ENCODE data around the gene STRIP2. TPM values are rescaled to one million over a fixed set of nuclear protein-coding genes. Genes with fewer than 3 reads are reported as not detected.
"Not testable (repeated sequence)": the region's sequence is repeated elsewhere in the genome, so short reads cannot be mapped to it uniquely, and the experiment has no call there.

STRIP2 gene
- polyA plus RNA-seq, 3 donors: 0.11 to 0.20 (median 0.16) TPM

DNA sequence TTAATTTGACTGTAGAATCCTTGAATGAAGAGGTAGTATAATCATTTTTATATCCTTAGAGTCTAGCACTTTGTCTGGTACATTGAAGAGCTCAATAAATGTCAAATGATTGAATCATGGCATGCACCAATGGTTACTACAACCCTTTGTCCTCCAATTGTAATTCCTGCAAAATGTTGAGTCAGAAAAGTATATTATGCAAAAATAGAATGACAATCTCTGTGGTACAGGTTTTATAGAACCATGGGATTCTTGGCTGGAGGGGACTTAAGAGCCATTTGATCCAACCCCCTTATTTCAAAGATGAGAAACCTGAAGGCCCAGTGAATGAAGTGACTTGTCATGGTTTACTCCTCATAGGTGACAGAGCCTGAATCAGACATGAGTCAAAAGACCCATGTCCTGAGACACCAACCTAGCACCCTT lies 37.2 kb downstream of the STRIP2 start:
- H3K27ac ChIP-seq (ENCODE audit: low read depth, low read length): no peak overlapping the region

- 90 to 94% (median 92%) methylated on average over 16 to 24 of the region's 27 CpGs for WGBS, 3 donors
- H3K27ac ChIP-seq (ENCODE audit: low read depth, low read length): not testable (repeated sequence)
Measured at GRCh38 chr7:129475931-129476330, 41.7 kb downstream of the STRIP2 start.

DNA sequence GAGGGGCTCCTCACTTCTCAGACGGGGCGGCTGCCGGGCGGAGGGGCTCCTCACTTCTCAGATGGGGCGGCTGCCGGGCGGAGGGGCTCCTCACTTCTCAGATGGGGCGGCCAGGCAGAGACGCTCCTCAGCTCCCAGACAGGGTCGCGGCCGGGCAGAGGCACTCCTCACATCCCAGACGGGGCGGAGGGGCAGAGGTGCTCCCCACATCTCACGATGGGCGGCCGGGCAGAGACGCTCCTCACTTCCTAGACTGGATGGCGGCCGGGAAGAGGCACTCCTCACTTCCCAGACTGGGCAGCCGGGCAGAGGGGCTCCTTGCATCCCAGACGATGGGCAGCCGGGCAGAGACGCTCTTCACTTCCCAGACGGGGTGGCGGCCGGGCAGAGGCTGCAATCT lies 42.2 kb downstream of the STRIP2 start:
- WGBS, 3 donors: 94 to 98% (median 98%) methylated on average over 17 to 23 of the region's 27 CpGs
- H3K27ac ChIP-seq (ENCODE audit: low read depth, low read length): not testable (repeated sequence)

DNA sequence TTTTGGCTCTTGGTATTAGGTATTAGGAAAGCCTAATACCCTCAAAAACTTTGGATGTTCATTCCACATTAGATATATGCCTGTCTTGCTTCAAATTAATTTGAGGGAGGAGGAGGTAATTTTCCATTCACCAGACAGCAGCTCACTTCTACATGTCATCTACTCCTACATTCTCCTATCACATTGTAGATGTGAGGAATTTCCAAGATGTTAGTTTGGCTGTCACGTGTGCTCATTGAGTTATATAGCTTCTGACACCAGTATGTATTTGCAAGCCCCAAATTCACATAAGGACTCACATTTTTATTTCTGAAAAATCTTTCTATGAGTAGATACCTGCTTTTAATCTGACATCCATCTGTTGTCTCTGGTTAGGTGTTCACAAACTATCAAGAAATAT lies 45.6 kb downstream of the STRIP2 start:
- 72 to 84% (median 82%) methylated on average over 1 of the region's 1 CpG for WGBS, 3 donors

DNA sequence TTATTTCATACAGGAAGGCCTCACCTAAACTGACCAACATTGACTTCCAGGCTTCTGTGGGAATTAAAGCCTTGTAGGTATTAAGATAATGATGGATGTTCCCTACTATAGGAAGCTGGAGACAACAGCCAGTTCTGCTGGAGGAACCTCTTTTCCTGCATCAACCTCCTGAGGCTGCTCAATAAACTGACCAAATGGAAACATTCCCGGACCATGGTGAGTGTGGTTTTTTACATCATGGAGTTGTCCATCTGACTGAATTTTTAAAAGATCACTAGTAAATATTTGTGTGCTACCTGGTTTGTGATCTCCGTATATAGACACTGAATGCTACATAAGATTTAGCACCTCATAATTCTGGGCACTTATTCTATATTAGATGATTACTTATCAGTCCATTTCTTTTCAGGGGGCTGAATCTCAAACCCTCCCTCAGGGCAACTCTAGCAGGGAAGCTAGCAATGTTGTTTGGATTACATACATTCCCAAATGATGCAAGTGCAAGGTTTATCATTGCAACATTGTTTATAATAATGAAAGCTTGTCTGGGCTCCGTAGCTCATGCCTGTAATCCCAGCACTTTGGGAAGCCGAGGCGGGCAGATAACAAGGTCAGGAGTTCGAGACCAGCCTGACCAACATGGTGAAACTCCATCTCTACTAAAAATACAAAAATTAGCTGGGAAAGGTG lies 46.6 kb downstream of the STRIP2 start:
- WGBS, 3 donors: 88 to 95% (median 91%) methylated on average over 6 of the region's 6 CpGs
- H3K27ac ChIP-seq (ENCODE audit: low read depth, low read length): no peak overlapping the region

More for the DNA sequence above, 45.6 kb downstream of the STRIP2 start:
- no peak overlapping the region for H3K27ac ChIP-seq (ENCODE audit: low read depth, low read length)

- H3K27ac ChIP-seq (ENCODE audit: low read depth, low read length): not testable (repeated sequence)
- 93 to 97% (median 96%) methylated on average over 6 of the region's 6 CpGs for WGBS, 3 donors
Measured at GRCh38 chr7:129481376-129481775, 47.1 kb downstream of the STRIP2 start.

- 92 to 95% (median 94%) methylated on average over 8 of the region's 8 CpGs for WGBS, 3 donors
- H3K27ac ChIP-seq (ENCODE audit: low read depth, low read length): no peak overlapping the region
Measured at GRCh38 chr7:129482781-129483180, 48.5 kb downstream of the STRIP2 start.

GRCh38 chr7:129489491-129489890 lies 55.3 kb downstream of the STRIP2 start:
- no peak overlapping the region for H3K27ac ChIP-seq (ENCODE audit: low read depth, low read length)
- 76 to 83% (median 79%) methylated on average over 3 of the region's 3 CpGs for WGBS, 3 donors

GRCh38 chr7:129492391-129492790 lies 58.2 kb downstream of the STRIP2 start:
- WGBS, 3 donors: 77 to 91% (median 89%) methylated on average over 2 of the region's 2 CpGs
- no peak overlapping the region for H3K27ac ChIP-seq (ENCODE audit: low read depth, low read length)

DNA sequence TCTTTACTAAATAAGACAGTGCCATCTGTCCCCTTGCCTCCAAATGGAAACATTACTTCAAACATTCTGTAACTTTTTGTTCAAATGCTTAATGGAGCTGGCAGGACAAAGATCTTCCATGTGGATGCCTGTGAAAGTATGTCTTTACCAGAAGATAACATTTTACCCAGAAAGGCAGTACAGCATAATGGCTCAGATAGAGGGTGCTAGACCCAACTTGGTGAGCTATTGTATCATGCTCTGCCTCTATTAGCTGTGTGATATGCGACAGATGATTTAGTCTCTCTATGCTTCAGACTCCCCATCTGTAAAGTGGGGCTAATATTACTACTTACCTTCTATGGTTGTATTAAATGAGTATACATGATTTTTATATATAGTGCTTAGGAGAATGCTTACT lies 59.3 kb downstream of the STRIP2 start:
- WGBS, 3 donors: 86 to 93% (median 91%) methylated on average over 1 of the region's 1 CpG
- H3K27ac ChIP-seq (ENCODE audit: low read depth, low read length): no peak overlapping the region

DNA sequence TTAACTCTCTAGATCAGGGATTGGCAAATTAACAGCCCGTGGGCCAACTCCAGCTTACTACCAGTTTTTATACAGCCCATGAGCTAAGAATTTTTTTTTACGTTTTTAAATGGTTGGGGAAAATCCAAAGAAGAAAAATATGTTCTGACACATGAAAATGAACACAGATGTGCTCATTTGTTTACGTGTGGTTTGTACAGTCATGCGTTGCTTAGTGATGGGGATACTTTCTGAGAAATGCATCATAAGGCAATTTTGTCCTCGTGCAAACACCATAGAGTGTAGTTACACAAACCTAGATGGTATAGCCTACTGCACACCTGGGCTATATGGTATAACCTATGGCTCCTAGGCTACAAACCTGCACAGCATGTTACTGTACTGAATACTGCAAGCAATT lies 59.8 kb downstream of the STRIP2 start:
- WGBS, 3 donors: 65 to 74% (median 73%) methylated on average over 5 of the region's 5 CpGs
- H3K27ac ChIP-seq (ENCODE audit: low read depth, low read length): no peak overlapping the region

DNA sequence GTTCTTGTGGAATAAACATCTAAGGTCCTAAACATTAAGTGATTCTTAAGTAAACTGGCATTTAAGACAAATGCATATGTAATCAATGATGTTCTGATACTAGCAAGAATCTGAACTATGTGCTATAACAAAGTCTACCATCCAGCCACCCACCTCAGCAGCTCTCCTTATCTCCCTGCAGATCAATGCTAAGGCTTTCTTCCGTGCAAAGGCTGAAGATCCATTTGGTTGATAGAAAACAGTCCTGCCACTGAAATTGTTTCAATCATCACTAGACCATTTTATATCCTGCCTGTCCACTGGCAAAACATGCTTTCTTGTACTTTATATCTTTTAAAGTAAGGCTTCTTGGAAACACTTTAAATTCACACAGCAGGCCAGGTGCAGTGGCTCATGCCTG lies 61.8 kb downstream of the STRIP2 start:
- no peak overlapping the region for H3K27ac ChIP-seq (ENCODE audit: low read depth, low read length)
- 71 to 81% (median 78%) methylated on average over 1 of the region's 1 CpG for WGBS, 3 donors

GRCh38 chr7:129496653-129497052 lies 62.4 kb downstream of the STRIP2 start:
- WGBS, 3 donors: 73 to 81% (median 74%) methylated on average over 7 of the region's 7 CpGs
- H3K27ac ChIP-seq (ENCODE audit: low read depth, low read length): no peak overlapping the region

- 90 to 96% (median 91%) methylated on average over 4 of the region's 4 CpGs for WGBS, 3 donors
Measured at GRCh38 chr7:129497156-129497555, 62.9 kb downstream of the STRIP2 start.

GRCh38 chr7:129498021-129498420 lies 63.8 kb downstream of the STRIP2 start:
- no peak overlapping the region for H3K27ac ChIP-seq (ENCODE audit: low read depth, low read length)
- 91 to 100% (median 97%) methylated on average over 1 of the region's 1 CpG for WGBS, 3 donors

More at GRCh38 chr7:129497156-129497555, 62.9 kb downstream of the STRIP2 start:
- no peak overlapping the region for H3K27ac ChIP-seq (ENCODE audit: low read depth, low read length)

DNA sequence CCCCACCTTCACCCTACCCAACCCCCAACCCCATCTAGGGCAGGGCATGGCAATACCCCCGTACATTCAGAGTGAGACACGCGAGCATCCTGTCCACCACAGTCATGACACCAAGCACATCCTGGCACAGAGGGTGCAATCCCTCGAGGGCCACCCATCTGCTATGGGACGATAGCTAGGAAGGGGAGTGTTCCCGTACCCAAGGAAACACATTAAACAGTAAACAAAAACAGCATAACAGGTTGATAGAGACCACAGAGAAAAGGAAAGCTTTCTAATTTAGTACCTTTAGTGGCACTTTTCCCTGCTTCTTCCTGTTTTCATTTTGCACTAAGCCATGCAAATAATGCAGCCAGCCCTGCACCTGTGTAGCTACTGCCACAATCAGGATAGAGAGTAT lies 65.8 kb downstream of the STRIP2 start:
- WGBS, 3 donors: 72 to 88% (median 81%) methylated on average over 6 of the region's 6 CpGs
- no peak overlapping the region for H3K27ac ChIP-seq (ENCODE audit: low read depth, low read length)

- H3K27ac ChIP-seq (ENCODE audit: low read depth, low read length): no peak within 1 kb of the TSS
- WGBS, 3 donors: 5 to 7% (median 6%) methylated on average over 65 to 83 of the region's 89 CpGs
Measured at GRCh38 chr7:129501760-129502707, 67.8 kb downstream of the STRIP2 start, which contains the start of gene SMKR1. TSS of gene SMKR1 (plus strand) at chr7:129502531. CDS start at chr7:129502825, 294 bp downstream.

DNA sequence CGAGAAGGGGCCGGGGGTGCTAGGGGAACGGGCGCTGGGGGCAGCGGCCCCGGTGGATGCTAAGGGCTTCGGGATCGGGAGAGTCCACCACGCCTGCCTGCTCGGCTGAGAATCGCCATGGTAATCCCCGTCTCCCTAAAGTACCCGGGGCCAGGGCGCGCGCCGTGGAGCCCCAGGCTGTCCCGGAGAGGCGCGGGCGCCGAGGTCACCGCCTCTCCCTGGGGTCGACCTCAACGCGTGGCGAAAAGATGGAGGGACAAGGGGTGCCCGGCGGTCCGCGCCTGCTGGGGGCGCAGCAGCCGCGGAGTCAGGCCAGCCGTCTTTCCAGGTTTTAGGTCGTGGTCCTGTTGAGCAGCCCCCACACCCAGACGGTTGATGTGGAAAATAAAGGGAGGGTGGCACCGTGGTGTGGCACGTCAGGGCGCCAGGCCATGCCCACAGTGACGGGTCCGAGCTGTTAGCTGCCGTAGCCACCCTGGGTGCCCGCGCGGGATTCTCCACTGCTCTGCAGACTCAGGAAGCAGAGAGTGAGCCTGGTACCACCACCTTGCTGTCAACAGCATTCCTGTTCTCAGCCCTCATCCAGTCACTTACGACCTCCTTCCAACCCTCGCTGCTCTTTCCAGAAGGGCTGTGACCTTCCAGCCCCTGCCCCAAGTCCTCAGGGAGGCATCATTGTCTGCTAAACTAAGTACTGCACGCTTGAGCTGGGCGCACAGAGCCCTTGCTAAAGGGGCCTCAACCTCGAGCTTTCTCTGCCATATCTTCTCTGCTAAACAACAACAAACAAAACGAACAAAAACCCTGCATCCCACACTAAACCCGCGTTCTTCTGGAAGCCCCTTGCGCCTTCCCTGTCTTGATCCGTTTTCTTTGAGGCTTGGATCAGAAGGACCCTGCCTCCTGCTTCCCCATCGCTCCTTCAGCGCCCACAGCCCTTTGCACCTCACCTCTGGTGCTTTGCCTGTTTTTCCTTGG lies 68.8 kb downstream of the STRIP2 start:
- no peak overlapping the region for H3K27ac ChIP-seq (ENCODE audit: low read depth, low read length)

More for the DNA sequence above, 68.8 kb downstream of the STRIP2 start:
- 13 to 16% (median 15%) methylated on average over 57 to 58 of the region's 58 CpGs for WGBS, 3 donors

All from adipose tissue (tissue), 3 donors.